GM21717 (cell line): ENCODE results near the gene ARMH4.

Experiments
- ATAC-seq: cut with Tn5 transposase; IDR thresholded peaks from one replicate; pipeline ENCODE4 v1.9.1; 2021; ENCODE audit warnings: mild to moderate bottlenecking, moderate library complexity; ENCODE audit not compliant: unreplicated experiment

ARMH4 gene

DNA sequence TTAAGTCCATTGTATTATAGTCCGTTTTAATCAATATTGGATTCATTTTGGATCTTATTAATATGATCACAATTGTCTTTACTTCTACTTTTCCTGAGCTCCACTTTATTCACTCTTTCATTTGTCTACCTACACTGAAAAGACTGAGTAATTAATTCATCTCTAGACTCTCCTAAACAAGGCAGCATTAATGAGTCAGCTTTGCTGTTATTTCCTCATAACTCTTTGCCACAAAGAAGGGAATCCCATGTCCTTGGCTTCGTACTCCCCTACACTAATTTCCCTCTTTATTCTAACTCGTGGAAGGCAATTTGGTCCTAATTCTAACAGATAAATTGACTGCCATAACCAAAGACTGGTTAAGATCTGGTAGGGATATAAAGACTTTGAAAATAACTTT, 91.9 kb downstream of the ARMH4 start:
- ATAC-seq, result no peak

DNA sequence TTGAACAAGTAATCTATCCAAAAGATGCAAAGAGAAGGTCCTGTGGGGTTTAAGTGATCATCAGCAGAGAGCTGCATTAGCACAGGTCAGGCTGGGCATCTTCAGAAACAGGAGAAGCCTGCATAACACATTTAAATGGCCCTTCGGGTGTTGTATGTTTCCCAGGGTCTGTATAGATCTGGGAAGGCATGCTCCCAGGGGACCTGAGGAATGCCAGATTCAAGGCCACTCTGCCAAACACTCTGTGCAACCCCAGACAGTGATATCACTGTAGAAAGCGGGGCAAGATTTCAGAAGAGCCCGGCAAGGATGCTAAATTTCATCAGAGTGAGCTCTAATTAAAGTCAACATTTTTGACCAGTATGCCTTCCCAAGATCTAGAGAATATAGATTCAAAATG, 92.9 kb downstream of the ARMH4 start:
- no peak for ATAC-seq

DNA sequence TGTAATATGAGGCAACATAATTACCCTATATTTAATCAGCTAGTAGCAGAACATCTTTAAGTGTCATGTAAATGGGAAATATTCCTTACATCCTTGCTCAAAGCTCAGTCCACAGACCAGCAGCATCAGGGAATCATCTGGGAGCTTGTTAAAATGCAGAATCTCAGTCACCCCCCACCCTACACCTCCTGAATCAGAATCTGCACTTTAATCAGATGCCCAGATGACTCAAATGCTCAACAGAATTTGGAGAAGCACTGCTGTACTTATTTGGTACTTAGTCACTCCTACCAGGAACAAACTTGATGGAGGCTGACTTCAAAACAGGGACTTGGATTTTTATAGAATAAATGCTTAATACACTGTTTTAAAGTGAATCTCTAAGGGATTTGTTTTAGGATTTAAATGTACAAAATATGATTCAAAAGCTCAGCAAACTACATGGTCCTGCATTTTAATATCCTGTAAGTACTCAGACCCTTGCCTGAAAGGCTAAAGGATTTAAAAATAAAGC, 96.5 kb downstream of the ARMH4 start:
- no peak for ATAC-seq

DNA sequence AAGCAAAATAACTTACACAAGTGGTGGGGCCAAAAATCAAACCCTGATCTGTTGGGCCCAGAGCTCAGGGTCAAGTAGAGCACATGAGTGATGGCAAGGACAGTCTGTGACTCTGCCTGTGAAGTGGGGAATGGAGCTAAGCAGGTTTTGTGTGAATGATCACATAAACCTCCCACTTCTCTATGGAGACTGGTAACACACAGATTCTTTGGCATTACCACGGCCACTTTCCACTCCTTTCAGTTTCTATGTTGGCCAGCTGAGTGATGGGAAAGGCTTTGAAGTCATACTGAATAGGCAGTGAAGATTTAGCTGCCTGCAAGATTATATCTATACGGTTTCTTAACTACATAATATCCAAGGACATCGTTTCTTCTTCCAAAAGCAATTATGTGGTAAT, 97.9 kb downstream of the ARMH4 start:
- no peak for ATAC-seq

DNA sequence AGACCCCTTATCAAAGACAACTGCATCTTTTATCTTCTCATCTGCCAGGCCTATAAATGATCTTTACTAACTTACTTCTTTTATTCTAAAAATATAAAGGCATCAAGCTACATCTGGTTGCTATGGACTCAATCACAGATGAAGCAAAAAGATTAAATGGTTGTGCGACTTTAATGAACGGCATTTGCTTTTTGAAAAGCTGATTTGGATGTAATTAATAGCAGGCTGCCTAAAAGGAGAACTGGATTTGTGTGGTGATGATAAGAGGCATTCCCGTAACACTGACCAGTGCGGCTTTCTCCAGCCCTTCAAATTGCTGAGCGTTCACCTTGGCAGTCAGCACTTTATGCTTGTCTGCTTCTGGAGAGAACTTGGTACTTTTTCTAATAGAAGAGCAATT, 103.8 kb downstream of the ARMH4 start:
- ATAC-seq, result no peak

DNA sequence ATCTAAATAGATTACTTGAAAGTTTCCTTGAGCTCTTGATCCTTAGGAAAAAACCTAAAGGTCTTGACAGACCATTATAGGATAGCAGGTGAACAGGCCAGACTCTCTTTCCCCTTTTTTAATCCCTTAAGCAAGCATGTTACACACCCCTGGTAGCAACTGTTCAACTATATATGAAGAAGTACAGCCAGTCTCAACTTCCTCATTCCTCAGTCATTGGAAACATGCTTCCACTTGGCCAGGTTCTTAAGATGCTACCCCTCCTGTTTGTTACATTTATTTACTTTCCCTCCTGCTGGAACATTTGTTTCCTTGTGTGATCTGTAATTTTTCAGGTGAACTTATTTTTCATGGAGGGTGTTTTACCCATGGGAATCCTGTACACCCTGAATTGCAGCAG, 124.1 kb downstream of the ARMH4 start:
- ATAC-seq, result no peak

DNA sequence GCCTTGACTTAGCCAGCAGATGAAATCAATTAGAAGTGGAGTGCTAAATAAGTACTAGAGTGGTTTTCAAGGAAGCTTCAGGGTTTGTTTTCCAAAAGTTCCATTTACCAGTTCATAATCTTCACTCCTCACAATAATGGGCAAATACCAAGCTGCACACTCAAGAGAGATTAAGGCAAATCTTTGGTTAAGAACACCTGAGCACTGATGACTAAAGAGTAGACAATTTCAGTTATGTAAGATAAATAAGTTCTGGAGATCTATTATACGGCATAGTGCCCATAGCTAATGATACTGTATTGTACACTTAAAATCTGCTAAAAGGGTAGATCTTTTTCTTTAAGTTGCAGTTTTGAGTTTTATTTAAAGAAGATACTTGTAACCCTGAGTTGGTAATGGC, 125.0 kb downstream of the ARMH4 start:
- no peak for ATAC-seq

DNA sequence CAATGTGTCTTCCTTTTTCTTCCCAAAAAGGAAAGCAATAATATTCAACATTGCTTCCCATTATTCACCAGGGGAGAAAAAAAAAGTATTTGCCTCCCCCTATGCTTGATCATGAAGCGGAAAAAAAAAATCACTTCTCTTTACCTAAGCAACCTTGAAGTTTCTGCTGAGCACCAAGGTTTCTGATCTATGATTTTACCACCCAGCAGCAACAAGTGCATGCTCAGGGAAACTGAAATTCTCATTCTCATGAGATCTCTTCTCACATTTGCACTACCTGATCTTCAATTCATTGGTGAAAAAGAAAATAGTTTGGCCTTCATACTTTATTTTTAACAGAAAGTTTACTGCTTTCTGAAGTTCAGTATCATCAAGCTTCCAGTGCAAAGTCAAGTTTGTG, 125.8 kb downstream of the ARMH4 start:
- no peak for ATAC-seq

DNA sequence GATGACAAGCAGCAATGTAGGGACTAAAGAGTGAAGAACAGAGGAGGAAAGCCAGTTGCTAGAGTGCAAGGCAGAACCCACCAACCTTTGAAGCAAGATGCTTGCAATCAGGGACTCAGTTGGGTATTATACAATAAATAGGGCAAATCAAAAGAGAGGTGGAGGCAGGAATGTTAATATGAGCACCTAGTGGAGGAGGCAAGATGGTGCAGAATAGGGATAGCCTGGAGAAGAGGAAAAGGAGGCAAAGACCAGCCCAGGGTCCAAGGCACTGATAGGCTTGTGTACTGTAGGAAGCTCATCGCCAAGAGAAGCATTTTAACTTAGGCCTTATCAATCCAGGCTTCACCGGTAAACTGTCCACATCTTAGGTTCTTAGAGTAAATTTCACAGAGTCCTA, 137.2 kb downstream of the ARMH4 start:
- ATAC-seq, result no peak

DNA sequence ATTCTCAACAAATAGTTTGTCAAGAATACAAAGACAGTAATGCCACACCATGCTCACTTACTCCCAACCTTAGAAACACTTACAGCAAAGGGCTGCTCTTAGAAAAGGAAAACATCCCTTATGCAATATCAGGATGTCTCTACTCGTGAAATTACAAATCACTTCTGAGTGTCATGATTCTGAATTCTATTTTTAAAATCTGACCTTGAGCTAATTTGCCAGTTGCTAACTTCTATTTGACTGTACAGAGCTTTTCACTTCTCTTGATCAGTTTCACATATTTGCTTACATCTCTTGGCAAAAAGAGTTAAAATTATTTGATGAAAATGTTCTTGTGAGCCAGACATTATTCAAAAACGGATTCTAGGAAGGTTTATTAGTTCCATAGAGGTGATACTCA, 149.4 kb downstream of the ARMH4 start:
- no peak for ATAC-seq

DNA sequence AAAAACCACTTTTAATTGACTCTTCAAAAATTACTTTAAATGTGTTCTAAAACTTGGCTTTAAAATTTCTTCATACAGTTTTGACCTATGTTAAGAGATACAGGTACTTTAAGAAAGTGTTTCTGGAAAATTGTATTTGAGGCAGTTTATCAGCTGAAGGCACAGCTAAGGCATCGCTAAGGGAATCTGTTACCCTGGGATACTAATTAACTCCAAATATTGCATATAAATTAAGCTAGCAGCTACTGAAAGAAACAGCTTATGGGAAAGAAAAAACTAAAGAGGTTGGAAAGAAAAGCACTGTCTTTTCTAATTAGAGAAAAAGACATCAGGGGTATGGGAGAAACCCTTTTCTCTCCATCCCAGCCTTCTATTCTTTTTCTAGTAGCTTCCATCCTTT, 152.0 kb downstream of the ARMH4 start:
- no peak for ATAC-seq

DNA sequence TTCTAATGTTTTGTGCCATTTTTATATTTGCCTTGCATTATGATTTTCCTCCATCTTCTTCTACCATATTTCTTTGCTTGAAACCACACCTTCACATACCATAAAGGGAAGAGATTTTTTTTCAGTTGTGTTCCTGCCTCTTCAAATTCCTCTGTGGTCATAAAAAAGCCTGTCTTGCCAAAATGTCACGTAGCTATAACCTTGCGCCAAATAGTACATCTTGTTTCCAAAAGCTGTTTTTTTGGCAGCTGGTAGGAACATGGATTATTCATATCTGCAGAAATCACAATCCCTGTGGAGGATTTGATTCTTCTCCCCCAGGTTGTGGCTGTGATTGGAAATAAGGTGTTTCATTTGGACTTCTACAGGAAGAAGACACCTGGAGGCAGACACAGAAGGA, 152.5 kb downstream of the ARMH4 start:
- ATAC-seq, result no peak

DNA sequence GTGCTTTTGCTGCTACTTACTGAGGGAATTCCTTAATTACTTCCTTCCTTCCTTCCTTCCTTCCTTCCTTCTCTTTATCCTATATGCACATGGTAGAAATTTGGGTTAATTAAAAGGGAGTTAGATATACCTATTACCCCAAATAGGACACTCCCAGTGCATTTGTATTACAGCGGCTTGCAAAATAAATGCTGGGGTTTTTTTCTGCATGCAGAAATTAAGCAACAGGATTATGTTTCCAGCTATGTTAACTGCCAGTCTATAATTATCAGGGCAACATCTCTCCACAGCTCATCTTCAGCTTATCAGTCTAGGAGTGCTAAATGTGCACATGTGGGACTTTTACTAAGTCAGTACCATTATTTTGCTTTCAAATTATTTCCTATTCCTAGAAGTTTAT, 153.2 kb downstream of the ARMH4 start:
- ATAC-seq, result no peak

DNA sequence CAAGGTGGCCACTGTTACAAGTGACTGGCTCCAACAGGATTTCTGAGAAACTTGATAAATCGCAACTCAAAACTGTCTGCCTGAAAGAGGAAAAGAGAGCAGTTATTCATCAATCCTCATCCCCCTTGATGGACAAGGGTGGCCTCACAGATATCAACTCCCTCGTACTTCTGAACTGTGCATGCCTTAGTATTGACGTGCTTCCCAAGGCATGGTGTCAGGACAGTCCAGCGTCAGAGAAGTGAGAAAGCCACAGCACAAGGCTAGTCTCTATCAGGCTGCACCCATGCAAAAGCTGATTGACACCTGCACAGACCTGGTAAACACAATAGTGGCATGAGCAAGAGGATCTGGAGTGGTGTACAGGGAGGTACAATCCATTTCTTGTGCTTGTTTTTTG, 160.7 kb downstream of the ARMH4 start:
- ATAC-seq, result no peak

DNA sequence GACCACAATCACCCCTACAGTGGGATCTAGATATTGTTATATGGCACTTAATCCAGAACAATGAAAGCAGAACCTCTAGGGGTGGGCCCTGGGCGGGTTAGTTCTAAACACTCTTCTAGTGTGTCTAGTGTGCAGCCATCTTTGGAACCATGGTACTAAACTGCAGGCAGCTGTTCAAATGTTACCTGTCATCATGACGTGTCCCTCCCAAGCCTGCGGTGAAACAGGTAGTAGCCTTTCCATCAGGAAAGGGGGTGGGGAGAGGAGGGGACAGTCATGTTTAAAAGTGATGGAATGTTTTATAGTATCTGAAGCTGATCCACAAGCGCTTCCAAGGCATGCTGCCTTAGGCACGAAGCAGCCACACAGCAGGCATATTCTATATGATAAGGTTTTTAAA, 163.6 kb downstream of the ARMH4 start:
- ATAC-seq, result no peak

DNA sequence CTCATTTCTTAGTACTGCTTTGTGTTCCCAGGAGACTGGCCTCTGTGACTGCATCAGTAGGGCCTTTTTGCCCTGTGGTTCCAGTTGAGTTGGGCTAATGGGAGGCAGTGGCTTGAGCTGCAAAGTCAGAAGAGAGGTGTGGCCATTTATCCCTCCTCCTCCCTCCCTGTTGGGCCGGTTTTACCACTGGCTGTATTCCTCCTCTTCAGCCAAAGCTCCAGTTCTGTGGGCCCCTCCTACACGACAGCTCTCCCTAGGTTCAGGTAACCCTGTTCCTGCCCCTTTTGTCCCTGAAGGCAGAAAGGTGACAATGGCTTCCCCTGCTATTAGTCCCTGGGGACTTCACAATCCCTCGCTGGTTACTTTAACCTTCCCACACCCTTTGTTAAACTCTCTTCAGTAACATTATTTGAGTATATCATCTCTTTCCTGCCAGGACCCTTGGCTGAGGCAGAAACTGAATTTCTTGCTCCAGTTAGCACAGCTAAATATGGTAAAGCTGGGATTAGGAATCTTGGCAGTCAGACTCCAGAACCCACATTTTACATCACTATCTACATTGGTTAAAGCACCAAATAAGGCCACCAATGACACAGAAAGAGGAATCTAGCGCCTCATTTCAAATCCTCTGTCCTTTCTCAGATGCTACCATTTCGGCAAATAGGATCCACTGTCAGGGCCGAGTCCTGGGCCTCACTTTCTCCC, 164.3 kb downstream of the ARMH4 start:
- no peak for ATAC-seq

DNA sequence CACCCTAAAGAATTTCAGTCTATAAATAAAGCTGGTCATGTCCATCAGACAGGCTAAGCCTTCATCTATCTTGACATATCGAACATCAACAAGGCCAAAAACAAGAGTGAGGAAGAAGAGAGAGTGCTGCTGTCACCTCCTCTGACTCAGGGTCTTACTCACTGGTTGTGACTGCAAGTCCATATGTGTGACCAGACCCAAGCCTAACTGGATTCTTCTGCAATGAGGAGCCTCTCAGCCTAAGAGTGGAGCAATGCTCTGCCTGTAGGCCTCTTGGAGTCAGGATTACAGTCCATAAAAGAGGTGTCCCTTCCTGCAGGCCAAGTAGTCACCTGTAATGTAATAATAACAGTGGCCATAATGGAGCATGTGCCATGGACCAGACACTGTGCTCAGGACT, 165.0 kb downstream of the ARMH4 start:
- no peak for ATAC-seq

DNA sequence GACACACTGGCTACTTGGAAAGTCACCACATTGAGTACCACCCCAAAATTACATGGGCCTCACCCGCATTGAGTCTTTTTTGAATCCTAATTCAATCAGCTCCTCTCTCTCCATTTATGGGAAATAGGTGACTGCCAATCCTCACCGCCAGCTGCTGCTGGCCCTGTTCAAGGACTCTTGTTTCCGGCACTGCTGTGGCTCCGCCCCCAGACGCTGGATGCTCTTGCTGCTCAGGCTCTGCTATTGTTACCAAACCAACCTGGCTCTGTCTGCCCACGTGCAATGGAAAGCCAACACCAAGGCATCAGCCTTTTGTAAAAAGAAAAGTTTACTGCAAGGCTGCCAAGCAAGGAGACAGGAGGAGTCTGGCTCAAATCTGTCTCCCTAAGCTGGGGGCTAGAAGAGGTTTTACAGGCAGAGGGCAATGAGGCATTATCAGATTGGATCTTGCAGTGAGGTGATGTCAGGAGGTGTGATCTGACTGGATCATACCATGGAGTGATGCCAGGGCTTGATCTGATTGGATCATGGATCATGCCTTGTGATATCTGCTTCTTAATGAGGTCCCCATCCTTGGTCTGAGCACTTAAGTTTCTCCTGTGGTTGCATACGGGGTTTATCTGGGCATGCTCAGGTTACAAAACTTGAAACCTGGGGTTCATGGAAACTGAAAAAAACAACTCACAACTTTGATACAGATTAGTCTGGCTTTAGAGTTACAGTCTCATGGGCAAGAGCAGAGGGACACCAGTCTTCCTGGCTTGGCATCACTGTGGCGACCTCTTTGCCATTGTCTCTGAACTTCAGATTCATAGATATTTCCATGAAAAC, 169.0 kb downstream of the ARMH4 start:
- no peak for ATAC-seq

DNA sequence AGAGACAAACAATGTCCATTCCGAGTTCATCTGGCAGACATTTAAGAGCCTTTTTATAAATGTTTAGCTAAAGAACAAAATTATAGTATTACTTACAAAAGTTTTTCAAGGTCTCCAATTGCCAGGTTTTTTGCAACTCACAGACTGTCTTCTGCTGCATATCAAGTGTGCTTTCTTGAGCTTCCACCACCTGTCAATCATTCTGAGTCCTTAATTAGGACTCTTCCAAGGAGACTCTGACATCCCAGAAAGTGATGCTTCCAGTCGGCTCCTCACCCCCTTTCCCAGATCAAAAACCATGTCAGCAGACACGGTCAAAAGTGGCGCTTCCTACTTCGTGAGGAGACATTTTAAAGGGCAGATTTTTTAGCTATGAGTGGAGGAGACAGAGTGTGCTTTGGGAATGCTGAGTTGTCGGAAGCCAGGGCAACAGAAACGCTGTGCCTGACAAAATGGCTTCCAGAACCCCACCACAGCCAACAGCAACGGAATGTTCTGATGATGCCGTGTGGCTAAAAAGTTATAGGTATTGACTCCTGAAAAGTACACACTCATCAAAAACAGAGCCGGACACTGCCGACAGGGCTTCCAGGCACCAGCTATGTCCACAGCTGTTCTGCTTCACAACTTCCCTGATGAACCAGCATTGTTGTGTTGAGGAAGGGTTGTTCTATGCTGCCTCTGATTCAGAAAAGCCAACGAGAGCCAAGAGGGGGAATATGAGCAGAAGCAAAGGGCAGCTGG, 170.0 kb downstream of the ARMH4 start:
- no peak for ATAC-seq

DNA sequence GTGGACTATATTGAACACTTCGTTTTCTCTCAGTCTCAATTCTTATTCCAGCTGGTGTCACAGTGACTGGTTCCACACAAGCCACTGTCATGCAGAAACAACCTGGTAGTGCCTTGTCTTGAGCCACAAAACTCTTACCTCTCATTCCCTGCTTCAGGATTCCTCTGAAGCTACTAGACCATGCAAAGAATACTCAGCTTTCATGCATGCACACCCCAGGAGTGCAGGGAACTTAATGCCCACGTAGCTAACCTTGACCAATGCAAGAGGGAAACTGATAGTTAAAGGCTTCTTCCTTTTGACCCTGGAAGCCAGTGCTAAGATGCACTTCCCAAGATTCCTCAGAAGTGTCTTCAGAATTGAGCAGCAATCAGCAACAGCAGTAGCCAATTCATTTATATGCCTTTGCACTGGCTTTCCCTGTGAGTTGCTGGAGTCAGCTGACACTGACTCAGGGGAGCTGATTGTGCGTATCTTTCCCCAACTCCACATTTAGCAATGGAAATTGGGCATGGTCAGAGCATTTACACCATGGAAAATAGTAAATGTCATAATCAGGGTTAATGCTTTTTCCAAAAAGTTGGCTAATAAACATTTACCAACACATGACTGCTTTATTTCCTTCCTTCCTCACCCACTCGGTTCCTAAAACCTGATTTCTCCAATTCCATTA, 172.5 kb downstream of the ARMH4 start:
- no peak for ATAC-seq

DNA sequence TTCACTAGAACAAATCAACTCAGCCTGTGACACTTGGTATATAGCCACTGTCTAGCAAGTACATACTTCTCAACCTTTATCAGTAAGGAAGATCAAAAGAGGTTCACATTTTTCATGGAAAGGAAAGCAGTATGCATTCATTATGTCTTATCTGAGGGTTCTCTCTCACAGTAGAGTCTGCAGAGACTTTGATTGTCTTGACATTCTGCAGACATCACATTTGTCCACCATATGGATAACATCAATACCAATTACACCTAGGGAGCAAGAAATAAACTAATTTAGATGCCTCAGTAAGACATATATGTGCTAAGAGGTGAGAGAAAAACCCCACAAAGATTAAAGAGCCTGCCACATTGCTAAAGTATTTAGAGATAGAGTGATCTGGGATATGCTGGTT, 175.3 kb downstream of the ARMH4 start:
- ATAC-seq, result no peak
